Caco-2 (cell line): ENCODE data around the gene RAB5A. TPM values are rescaled to one million over a fixed set of nuclear protein-coding genes. Genes with fewer than 3 reads are reported as not detected.
"Not testable (repeated sequence)": the region's sequence is repeated elsewhere in the genome, so short reads cannot be mapped to it uniquely, and the experiment has no call there.

ENCODE experiments used
- BruUV-seq: library from RNA; stranded (reverse); fragments of 400-500 nt; replicated peaks from 2 replicates; lab custom pipeline; 2021; lab: Mats Ljungman, UMichigan
- CTCF ChIA-PET: fragments of 300-600 bp; sonication (Branson Sonifier 250); formaldehyde crosslinking; loops from one replicate; lab custom pipeline; 2022; ENCODE audit warnings: antibody characterized with exemption; lab: Charles Lee
- POLR2A ChIA-PET: fragments of 300-600 bp; sonication (Branson Sonifier 250); formaldehyde crosslinking; loops from one replicate; lab custom pipeline; 2022; ENCODE audit warnings: antibody characterized with exemption; lab: Charles Lee
- DNase-seq, 2 experiments: peaks; one replicate each; pipeline versions ENCODE4 v3.0.0 to v3.0.0-alpha.2; 2020 to 2022
- H3K27me3 ChIP-seq: replicated peaks from 2 replicates; pipeline ENCODE4 v1.6.0; 2011; ENCODE audit warnings: low read length; ENCODE audit not compliant: control insufficient read depth, insufficient read depth
- H3K36me3 ChIP-seq: 2 replicates; pipeline ENCODE4 v1.5.1; 2011; ENCODE audit warnings: low read length; ENCODE audit not compliant: control insufficient read depth, insufficient read depth
- H3K4me1 ChIP-seq: fragments of 250-450 bp; sonication (Bioruptor Pico); 2 replicates; pipeline ENCODE4 v1.5.1; 2020; ENCODE audit warnings: mild to moderate bottlenecking
- H3K4me3 ChIP-seq: 2 replicates; pipeline ENCODE4 v1.5.1; 2011; ENCODE audit warnings: low read depth, mild to moderate bottlenecking, control low read depth, low read length
- H3K9me3 ChIP-seq: fragments of 250-450 bp; sonication (Bioruptor Pico); 2 replicates; pipeline ENCODE4 v1.5.1; 2020; ENCODE audit warnings: mild to moderate bottlenecking, moderate library complexity
- H3K27ac Mint-ChIP-seq: one replicate; pipeline ENCODE4 v1.8.0; 2022; ENCODE audit warnings: mixed read lengths; ENCODE audit not compliant: unreplicated experiment
- H3K27me3 Mint-ChIP-seq: one replicate; pipeline ENCODE4 v1.8.0; 2022; ENCODE audit warnings: mixed read lengths; ENCODE audit not compliant: insufficient read depth, unreplicated experiment
- H3K36me3 Mint-ChIP-seq: one replicate; pipeline ENCODE4 v1.8.0; 2022; ENCODE audit warnings: mild to moderate bottlenecking, mixed read lengths; ENCODE audit not compliant: insufficient read depth, unreplicated experiment
- H3K4me1 Mint-ChIP-seq: one replicate; pipeline ENCODE4 v1.8.0; 2022; ENCODE audit warnings: low read depth, mixed read lengths; ENCODE audit not compliant: unreplicated experiment
- H3K4me3 Mint-ChIP-seq: one replicate; pipeline ENCODE4 v1.8.0; 2022; ENCODE audit warnings: mild to moderate bottlenecking, moderate library complexity, mixed read lengths; ENCODE audit not compliant: unreplicated experiment
- H3K9me3 Mint-ChIP-seq: one replicate; pipeline ENCODE4 v1.8.0; 2022; ENCODE audit warnings: mixed read lengths; ENCODE audit not compliant: unreplicated experiment
- CTCF ChIP-seq, 2 experiments: fragments of 200-600 bp in 1 of 2; IDR thresholded peaks; 1 replicate in 1 of 2; 2 replicates in 1 of 2; pipeline versions ENCODE4 v1.5.1 to v1.8.0; 2011 to 2022; ENCODE audit warnings: antibody characterized with exemption in 1 of 2, control low read depth in 1 of 2, inconsistent platforms in 1 of 2, low read depth in 1 of 2, low read length in 1 of 2, mild to moderate bottlenecking in 1 of 2, moderate library complexity in 1 of 2; ENCODE audit not compliant: insufficient read depth in 1 of 2, severe bottlenecking in 1 of 2, unreplicated experiment in 1 of 2
- intact Hi-C: fragments of 100-400 bp; cut with micrococcal nuclease; formaldehyde crosslinking; loops from one replicate; pipeline ENCODE4 v1.10.0; 2022; ENCODE audit not compliant: unreplicated experiment
- total RNA-seq: library from RNA; stranded (reverse); gene quantifications from 2 replicates; pipeline ENCODE4 v1.2.3, GENCODE V29; 2022

RAB5A gene
- total RNA-seq, 1 experiment from 2014 or later, result 69.5 TPM

DNA sequence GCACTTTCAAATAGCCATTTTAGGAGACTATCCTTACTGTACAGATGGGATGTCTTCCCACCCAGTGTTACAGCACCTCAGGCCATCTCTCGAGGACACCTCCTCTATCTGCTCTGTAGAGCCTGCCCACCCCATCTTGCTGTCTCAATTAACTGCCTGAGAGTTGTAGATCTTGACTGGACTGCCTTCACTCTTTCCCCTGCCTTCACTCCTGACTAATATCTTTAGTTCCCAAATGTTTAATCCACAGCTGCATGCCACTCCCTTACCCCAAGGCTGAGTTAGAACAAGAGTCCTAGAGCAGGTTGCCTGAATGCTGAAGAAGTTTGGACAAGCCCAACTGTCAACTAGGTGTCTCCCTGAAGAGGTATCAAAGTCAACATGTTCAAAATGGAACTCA is 66.5 kb downstream of the RAB5A start:
- Histone ChIP-seq H3K36me3 (no peaks in the 10 kb centered on the region), H3K4me1 (no peaks in the 10 kb centered on the region), H3K4me3 (no peak overlapping the region), H3K9me3 (no peaks in the 10 kb centered on the region), H3K27me3 (no peaks in the 10 kb centered on the region)
- no peaks in the 10 kb centered on the region for H3K4me1 Mint-ChIP-seq
- H3K36me3 Mint-ChIP-seq, result no peaks in the 10 kb centered on the region
- intact Hi-C loops, result no loop called here
- no peaks in the 10 kb centered on the region for H3K9me3 Mint-ChIP-seq
- H3K4me3 Mint-ChIP-seq, result no peak overlapping the region
- ChIA-PET POLR2A (no interaction called here), CTCF (no interaction called here)
- H3K27ac Mint-ChIP-seq, result no peak overlapping the region
- no peak for DNase-seq
- H3K27me3 Mint-ChIP-seq, result no peaks in the 10 kb centered on the region
- TF ChIP-seq CTCF (IDR thresholded peaks at IDR 0.05; ENCODE audit: insufficient read depth in 1 of 2, low read depth in 1 of 2, low read length in 1 of 2, severe bottlenecking in 1 of 2, unreplicated experiment in 1 of 2), result no peak
- BruUV-seq, result no TSS peak

GRCh38 chr3:20015525-20015924 is 68.6 kb downstream of the RAB5A start:
- no peak overlapping the region for H3K4me3 ChIP-seq
- TF ChIP-seq CTCF (IDR thresholded peaks at IDR 0.05; ENCODE audit: insufficient read depth in 1 of 2, low read depth in 1 of 2, low read length in 1 of 2, severe bottlenecking in 1 of 2, unreplicated experiment in 1 of 2), result no peak
- H3K27me3 Mint-ChIP-seq, result no peaks in the 10 kb centered on the region
- ChIA-PET CTCF (no interaction called here), POLR2A (no interaction called here)
- no peaks in the 10 kb centered on the region for H3K36me3 ChIP-seq
- BruUV-seq, result no TSS peak
- H3K27ac Mint-ChIP-seq, result no peak overlapping the region
- H3K36me3 Mint-ChIP-seq, result no peaks in the 10 kb centered on the region
- no peaks in the 10 kb centered on the region for H3K4me1 Mint-ChIP-seq
- no peaks in the 10 kb centered on the region for H3K9me3 Mint-ChIP-seq
- intact Hi-C loops, result no loop called here
- no peaks in the 10 kb centered on the region for H3K9me3 ChIP-seq
- DNase-seq, result no peak
- no peaks in the 10 kb centered on the region for H3K4me1 ChIP-seq
- no peak overlapping the region for H3K4me3 Mint-ChIP-seq
- no peaks in the 10 kb centered on the region for H3K27me3 ChIP-seq

- BruUV-seq, H3K36me3 ChIP-seq, POLR2A ChIA-PET, H3K4me3 ChIP-seq, H3K27ac Mint-ChIP-seq, H3K4me1 Mint-ChIP-seq, CTCF ChIA-PET, H3K27me3 Mint-ChIP-seq, H3K27me3 ChIP-seq, H3K4me3 Mint-ChIP-seq, DNase-seq, H3K9me3 Mint-ChIP-seq, H3K36me3 Mint-ChIP-seq, H3K9me3 ChIP-seq, H3K4me1 ChIP-seq, intact Hi-C loops: not testable (repeated sequence)
Observed at GRCh38 chr3:20016076-20016475, 69.2 kb downstream of the RAB5A start.
